HepG2 (cell line): ENCODE measurements around the gene ELL. TPM values are rescaled to one million over a fixed set of nuclear protein-coding genes. Genes with fewer than 3 reads are reported as not detected.

ENCODE experiments used
- FOXP1 ChIP-seq, 2 experiments: fragments of 450-650 bp in 1 of 2; IDR thresholded peaks; 2 replicates each; pipeline ENCODE4 v1.6.1; 2017 to 2018; ENCODE audit warnings: antibody characterized with exemption in 1 of 2
- FOXP4 ChIP-seq: sonication (generic); formaldehyde crosslinking; IDR thresholded peaks from 2 replicates; pipeline ENCODE4 v1.4.0; 2020; ENCODE audit warnings: missing genetic modification reagents
- HNF4A ChIP-seq: sonication (generic); formaldehyde crosslinking; IDR thresholded peaks from 2 replicates; pipeline ENCODE4 v1.4.0; 2020; ENCODE audit warnings: missing genetic modification reagents
- NR2F6 ChIP-seq, 2 experiments: IDR thresholded peaks; 2 replicates each; pipeline ENCODE4 v1.6.1; 2016; ENCODE audit warnings: antibody characterized with exemption in 1 of 2, mild to moderate bottlenecking in 1 of 2
- PAXIP1 ChIP-seq: sonication (generic); formaldehyde crosslinking; conservative IDR thresholded peaks from 2 replicates; pipeline ENCODE4 v1.4.0; 2020; ENCODE audit warnings: mild to moderate bottlenecking, missing genetic modification reagents, moderate library complexity
- RAD51 ChIP-seq: fragments of 450-650 bp; IDR thresholded peaks from 2 replicates; pipeline ENCODE4 v1.6.1; 2016; ENCODE audit warnings: borderline replicate concordance
- RXRB ChIP-seq: IDR thresholded peaks from 2 replicates; pipeline ENCODE4 v1.6.1; 2016; ENCODE audit warnings: borderline replicate concordance, missing genetic modification reagents, missing compliant biosample characterization
- SALL1 ChIP-seq: sonication (generic); formaldehyde crosslinking; IDR thresholded peaks from 2 replicates; pipeline ENCODE4 v1.8.0; 2022; ENCODE audit warnings: mild to moderate bottlenecking, missing genetic modification reagents
- SOX5 ChIP-seq: IDR thresholded peaks from 2 replicates; pipeline ENCODE4 v1.6.1; 2016; ENCODE audit warnings: borderline replicate concordance
- ZMYM3 ChIP-seq: sonication (generic); formaldehyde crosslinking; IDR thresholded peaks from 2 replicates; pipeline ENCODE4 v1.5.1; 2020; ENCODE audit warnings: mild to moderate bottlenecking, missing genetic modification reagents
- ZNF121 ChIP-seq: sonication (generic); formaldehyde crosslinking; IDR thresholded peaks from 2 replicates; pipeline ENCODE4 v1.5.0; 2020; ENCODE audit warnings: mild to moderate bottlenecking, missing genetic modification reagents
- ZNF552 ChIP-seq: sonication (generic); formaldehyde crosslinking; IDR thresholded peaks from 2 replicates; pipeline ENCODE4 v1.9.0; 2022; ENCODE audit warnings: missing genetic modification reagents, mild to moderate bottlenecking, borderline replicate concordance
- ZNF609 ChIP-seq: sonication (generic); formaldehyde crosslinking; IDR thresholded peaks from 2 replicates; pipeline ENCODE4 v1.4.0; 2020; ENCODE audit warnings: mild to moderate bottlenecking, missing genetic modification reagents, borderline replicate concordance
- ZNF687 ChIP-seq: sonication (generic); formaldehyde crosslinking; IDR thresholded peaks from 2 replicates; pipeline ENCODE4 v1.5.1; 2020; ENCODE audit warnings: mild to moderate bottlenecking, missing genetic modification reagents, moderate library complexity
- polyA plus RNA-seq, 8 experiments: library from polyadenylated mRNA; depleted of rRNA in 3 of 8; stranded (reverse) in 7 of 8; unstranded in 1 of 8; fragments of >200 nt; fragmentation: Illumina TruSeq in 4 of 8; extraction: Trizol in 4 of 8; gene quantifications; 2 replicates each; pipeline versions ENCODE4 v1.2.1 to v1.2.3, GENCODE V29; 2011 to 2016; ENCODE audit warnings: low read depth in 4 of 8, missing spikeins in 1 of 8, mixed read lengths in 1 of 8; ENCODE audit not compliant: insufficient read depth in 1 of 8
- total RNA-seq, 5 experiments: library from RNA; depleted of rRNA; stranded (reverse); fragments of >200 nt; fragmentation: Illumina TruSeq; extraction: Trizol; gene quantifications; 2 replicates each; pipeline ENCODE4 v1.2.3, GENCODE V29; 2016; ENCODE audit warnings: low read depth in 1 of 5

ELL gene
- total and polyA plus RNA-seq, 2 of the 13 experiments (the other 11 are each of a cell fraction or from before 2014, with no cell fraction given): 3.7 to 5.4 TPM

GRCh38 chr19:18507727-18508440 lies 14.0 kb downstream of the ELL start (continued):
- TF ChIP-seq ZNF609 (CRISPR knock-in tag): peak; percentile 31; the same call in 1 of the 2 replicates
- no peak for TF ChIP-seq RAD51
- peak; percentile 76 for TF ChIP-seq ZMYM3
- no peak for TF ChIP-seq ZNF552 (CRISPR knock-in tag)
- peak; percentile 29; the same call in 1 of the 2 replicates for TF ChIP-seq FOXP4
- peak; percentile 89 for TF ChIP-seq NR2F6 (IDR thresholded peaks at IDR 0.05)
- TF ChIP-seq NR2F6 (CRISPR knock-in tag; IDR thresholded peaks at IDR 0.05): peak; percentile 93
- peak; percentile 33; the same call in 1 of the 2 replicates for TF ChIP-seq PAXIP1 (CRISPR knock-in tag)
- TF ChIP-seq SOX5: peak; percentile 72; the same call in 1 of the 2 replicates
- peak; percentile 69 for TF ChIP-seq SALL1 (CRISPR knock-in tag)
- TF ChIP-seq ZNF121 (CRISPR knock-in tag): peak; percentile 98
- TF ChIP-seq HNF4A: peak; percentile 67
- no peak for TF ChIP-seq FOXP1 (IDR thresholded peaks at IDR 0.05)
- TF ChIP-seq FOXP1 (CRISPR knock-in tag; IDR thresholded peaks at IDR 0.05): peak; percentile 43; the same call in 1 of the 2 replicates
- peak; percentile 78 for TF ChIP-seq RXRB
- TF ChIP-seq ZNF687 (CRISPR knock-in tag): peak; percentile 64
